ENCODE results near the gene MTHFS.

The MTHFS gene

GRCh38 chr15:79826800-79827199 is 70.0 kb downstream of the MTHFS start:
- in situ Hi-C loops (cut with MboI; ENCODE audit: low sequenced_read_pairs, unreplicated experiment), result loop anchor here (25.0 kb wide), 1 partner anchor 489 kb away; no protein-coding TSS in a partner anchor

GRCh38 chr15:79824136-79824701 is 72.6 kb downstream of the MTHFS start:
- DNase-seq (ENCODE audit: low spot score), result no peak
- no peak for TF ChIP-seq CTCF (IDR thresholded peaks at IDR 0.05; ENCODE audit: borderline replicate concordance, control extremely low read depth, extremely low read depth, insufficient read depth, missing control alignments)
- in situ Hi-C loops (cut with MboI; ENCODE audit: low sequenced_read_pairs, unreplicated experiment), result no loop called here

More at GRCh38 chr15:79826800-79827199, 70.0 kb downstream of the MTHFS start:
- TF ChIP-seq CTCF (IDR thresholded peaks at IDR 0.05; ENCODE audit: borderline replicate concordance, control extremely low read depth, extremely low read depth, insufficient read depth, missing control alignments), result no peak
- DNase-seq (ENCODE audit: low spot score), result no peak

- no peak for DNase-seq (ENCODE audit: low spot score)
- in situ Hi-C loops (cut with MboI; ENCODE audit: low sequenced_read_pairs, unreplicated experiment), result no loop called here
- no peak for TF ChIP-seq CTCF (IDR thresholded peaks at IDR 0.05; ENCODE audit: borderline replicate concordance, control extremely low read depth, extremely low read depth, insufficient read depth, missing control alignments)
Measured at GRCh38 chr15:79820820-79821219, 76.0 kb downstream of the MTHFS start.

- TF ChIP-seq CTCF (IDR thresholded peaks at IDR 0.05; ENCODE audit: borderline replicate concordance, control extremely low read depth, extremely low read depth, insufficient read depth, missing control alignments), result no peak
- in situ Hi-C loops (cut with MboI; ENCODE audit: low sequenced_read_pairs, unreplicated experiment), result no loop called here
- DNase-seq (ENCODE audit: low spot score), result no peak
Measured at GRCh38 chr15:79820176-79820575, 76.6 kb downstream of the MTHFS start.

- no peak for DNase-seq (ENCODE audit: low spot score)
- in situ Hi-C loops (cut with MboI; ENCODE audit: low sequenced_read_pairs, unreplicated experiment), result no loop called here
- no peak for TF ChIP-seq CTCF (IDR thresholded peaks at IDR 0.05; ENCODE audit: borderline replicate concordance, control extremely low read depth, extremely low read depth, insufficient read depth, missing control alignments)
Measured at GRCh38 chr15:79816571-79816970, 80.2 kb downstream of the MTHFS start.

- no peak for TF ChIP-seq CTCF (IDR thresholded peaks at IDR 0.05; ENCODE audit: borderline replicate concordance, control extremely low read depth, extremely low read depth, insufficient read depth, missing control alignments)
- in situ Hi-C loops (cut with MboI; ENCODE audit: low sequenced_read_pairs, unreplicated experiment), result no loop called here
- no peak for DNase-seq (ENCODE audit: low spot score)
Measured at GRCh38 chr15:79815468-79815867, 81.3 kb downstream of the MTHFS start.
